ENCODE data around the gene ARPC1A. TPM values are rescaled to one million over a fixed set of nuclear protein-coding genes. Genes with fewer than 3 reads are reported as not detected.

The ARPC1A gene
- total and polyA plus RNA-seq, 2 of the 8 experiments (the other 6 are each of a cell fraction or from before 2014, with no cell fraction given), result 123 to 155 TPM

DNA sequence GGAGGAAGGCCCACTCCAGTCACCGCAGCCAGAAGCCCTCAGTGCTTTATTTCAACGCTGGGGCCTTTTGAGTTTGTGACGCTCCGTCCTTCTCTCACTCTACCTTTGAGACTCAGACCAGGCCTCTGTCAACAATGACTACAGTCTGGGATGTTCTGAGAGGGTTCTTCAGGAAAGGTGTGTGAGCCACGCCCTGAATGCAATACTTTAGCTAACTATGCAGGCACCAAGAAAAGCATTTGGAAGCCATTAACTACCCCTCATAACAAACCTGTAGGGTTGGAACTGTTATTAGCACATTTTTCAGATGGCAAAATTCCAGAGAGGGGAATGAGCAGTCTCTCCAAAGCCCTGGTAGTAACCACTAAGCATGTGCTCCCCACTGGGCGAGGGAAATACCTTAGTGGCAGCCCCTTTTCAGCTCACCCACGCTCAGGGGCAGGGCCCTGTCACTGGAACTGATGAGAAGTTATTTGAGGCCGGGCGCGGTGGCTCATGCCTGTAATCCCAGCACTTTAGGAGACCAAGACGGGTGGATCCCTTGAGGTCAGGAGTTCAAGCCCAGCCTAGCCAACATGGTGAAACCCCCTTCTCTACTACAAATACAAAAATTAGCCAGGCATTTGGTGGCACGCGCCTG is 43.2 kb downstream of the ARPC1A start:
- H3K27me3 ChIP-seq (replicated peaks in 1 of 4; ENCODE audit: control insufficient read depth in 3 of 4, extremely low read depth in 1 of 4, insufficient read depth in 3 of 4, low read length in 3 of 4), result no peaks in the 10 kb centered on the region
- 0 out of 2 replicates have a peak, but pooled peaks cover 1% of the 10 kb centered on the region for H3K23me2 ChIP-seq (ENCODE audit: low read depth, low read length)
- DNase-seq (ENCODE audit: low read depth in 1 of 2, low spot score in 2 of 2) (no peak), FAIRE-seq (no peak)
- no peak overlapping the region for H2BK20ac ChIP-seq (ENCODE audit: low read length)
- H4K91ac ChIP-seq (replicated peaks; ENCODE audit: insufficient read length, low read length), result no peak overlapping the region
- H3K79me1 ChIP-seq (ENCODE audit: low read depth, low read length), result no peaks in the 10 kb centered on the region
- H2BK15ac ChIP-seq (ENCODE audit: low read length), result no peak overlapping the region
- H2AFZ ChIP-seq (ENCODE audit: low read length), result no peak overlapping the region
- 90% methylated on average over 13 of the region's 13 CpGs; no CpG with 5 or more reads in 1 of the 2 experiments for WGBS, 2 experiments (ENCODE audit: extremely low coverage in 1 of 2, insufficient coverage in 1 of 2, insufficient read length in 1 of 2, insufficient replicate concordance in 2 of 2, low coverage in 1 of 2, low lambda C conversion rate in 2 of 2, missing lambda C conversion rate in 1 of 2)
- no peaks in the 10 kb centered on the region for H3K79me2 ChIP-seq (ENCODE audit: control insufficient read depth in 1 of 2, insufficient read depth in 2 of 2, low read length in 2 of 2)
- CTCF ChIA-PET (ENCODE audit: partially characterized antibody), result interaction anchor here (1.2 to 5.7 kb wide), 2 partner anchors 9 to 23 kb away, joined by 4 to 40 read pairs; no protein-coding TSS in a partner anchor
- no peak overlapping the region for H2BK120ac ChIP-seq (replicated peaks; ENCODE audit: low read depth, low read length)
- no peak overlapping the region for H3K23ac ChIP-seq (ENCODE audit: insufficient read length)
- H3K4me2 ChIP-seq (ENCODE audit: insufficient read depth in 1 of 2, low read depth in 2 of 2, low read length in 2 of 2), result no peak overlapping the region
- H3K14ac ChIP-seq (ENCODE audit: insufficient read length), result no peak overlapping the region
- no peak overlapping the region for H4K8ac ChIP-seq (ENCODE audit: extremely low read depth, insufficient read depth, low read length)
- H3K4me3 ChIP-seq (ENCODE audit: extremely low read depth in 1 of 4, insufficient read depth in 2 of 4, low read depth in 3 of 4, low read length in 4 of 4), result no peak overlapping the region
- POLR2A ChIA-PET (ENCODE audit: partially characterized antibody), result interaction anchor here (0.7 to 4.1 kb wide), 4 partner anchors 22 to 81 kb away, joined by 3 to 18 read pairs (median 7); partner anchors contain the start of genes BUD31 and PDAP1
- H3K27ac ChIP-seq (ENCODE audit: low read depth, low read length), result no peak overlapping the region
- H3K18ac ChIP-seq (ENCODE audit: extremely low read depth, low read length), result no peak overlapping the region
- no peak overlapping the region for H3K4ac ChIP-seq (replicated peaks; ENCODE audit: insufficient read length, low read depth, low read length)
- H2BK5ac ChIP-seq (ENCODE audit: low read depth, low read length), result no peak overlapping the region
- no peak for TF ChIP-seq FOSL1 (IDR thresholded peaks at IDR 0.05; ENCODE audit: insufficient read depth, low read depth, low read length)
- H3K4me1 ChIP-seq (replicated peaks in 1 of 4; ENCODE audit: control insufficient read depth in 3 of 4, insufficient read depth in 4 of 4, low read length in 3 of 4), result peaks cover 0 to 9% (median 5%) of the 10 kb centered on the region in 4 experiments; a peak in 6 of 7 replicates
- H4K20me1 ChIP-seq (replicated peaks in 1 of 2; ENCODE audit: control insufficient read depth in 1 of 2, insufficient read depth in 2 of 2, low read length in 2 of 2), result peaks cover 0 to 2% of the 10 kb centered on the region in 2 experiments
- H3K36me3 ChIP-seq (ENCODE audit: control insufficient read depth in 2 of 4, insufficient read depth in 4 of 4, low read length in 3 of 4), result peaks cover 2 to 7% (median 4%) of the 10 kb centered on the region in 4 experiments; a peak in 6 of 8 replicates
- H2BK12ac ChIP-seq (ENCODE audit: low read depth, low read length), result no peak overlapping the region
- H3K9me3 ChIP-seq (ENCODE audit: insufficient read depth in 2 of 2, low read depth in 1 of 2, low read length in 1 of 2), result no peaks in the 10 kb centered on the region
- H3K56ac ChIP-seq (replicated peaks; ENCODE audit: insufficient read length, low read depth, low read length), result no peak overlapping the region
- H2AK5ac ChIP-seq (ENCODE audit: low read depth, low read length), result no peak overlapping the region
- no peak overlapping the region for H4K5ac ChIP-seq (ENCODE audit: insufficient read length, low read depth, low read length)
- no peak overlapping the region for H3K9ac ChIP-seq (replicated peaks in 1 of 4; ENCODE audit: extremely low read depth in 1 of 4, low read depth in 3 of 4, low read length in 3 of 4)
